Fibroblast of villous mesenchyme (primary cell): Measurements from ENCODE around the gene CEMIP2. TPM values are rescaled to one million over a fixed set of nuclear protein-coding genes. Genes with fewer than 3 reads are reported as not detected.

ENCODE experiments used
- DNase-seq: peaks from one replicate; pipeline ENCODE4 v3.0.0-alpha.2; 2010; ENCODE audit warnings: low read depth
- H3K4me3 ChIP-seq: 2 replicates; pipeline ENCODE4 v1.5.1; 2011; ENCODE audit warnings: low read depth, mild to moderate bottlenecking, low read length
- CTCF ChIP-seq: IDR thresholded peaks from 2 replicates; pipeline ENCODE4 v1.5.1; 2012; ENCODE audit warnings: low read depth, mild to moderate bottlenecking, low read length; ENCODE audit not compliant: insufficient read depth
- total RNA-seq: library from RNA; depleted of rRNA; stranded (reverse); fragments of >200 nt; gene quantifications from 2 replicates; pipeline ENCODE4 v1.2.3, GENCODE V29; 2012

Gene CEMIP2
- total RNA-seq, 1 donor, result 180 TPM

GRCh38 chr9:71734950-71735349 is 33.4 kb downstream of the CEMIP2 start:
- no peak overlapping the region for H3K4me3 ChIP-seq
- peak; percentile 28 for DNase-seq
- TF ChIP-seq CTCF, result no peak

- no peak for TF ChIP-seq CTCF
- no peak overlapping the region for H3K4me3 ChIP-seq
- DNase-seq, result peak; percentile 38
These were observed 35.1 kb downstream of the CEMIP2 start for GRCh38 chr9:71733176-71733575.

- no peak for DNase-seq
- no peak for TF ChIP-seq CTCF
- no peak overlapping the region for H3K4me3 ChIP-seq
These were observed 38.3 kb downstream of the CEMIP2 start for GRCh38 chr9:71729816-71730526.

GRCh38 chr9:71726723-71727122 is 41.6 kb downstream of the CEMIP2 start:
- no peak for DNase-seq
- no peak overlapping the region for H3K4me3 ChIP-seq
- no peak for TF ChIP-seq CTCF

GRCh38 chr9:71725590-71726338 is 42.5 kb downstream of the CEMIP2 start:
- no peak for TF ChIP-seq CTCF
- DNase-seq, result peak; percentile 90

GRCh38 chr9:71721855-71722254 is 46.5 kb downstream of the CEMIP2 start:
- no peak for TF ChIP-seq CTCF
- H3K4me3 ChIP-seq, result no peak overlapping the region
- DNase-seq, result peak; percentile 22

More at GRCh38 chr9:71725590-71726338, 42.5 kb downstream of the CEMIP2 start:
- no peak overlapping the region for H3K4me3 ChIP-seq
